Ectodermal cell (in vitro differentiated cells): ENCODE results near the gene KCNIP4.

Experiments used
- H3K27ac ChIP-seq: 2 replicates; pipeline ENCODE4 v1.7.0; 2013; ENCODE audit warnings: mild to moderate bottlenecking, low read depth, low read length; ENCODE audit not compliant: insufficient read depth, poor library complexity, severe bottlenecking
- H3K27me3 ChIP-seq: 2 replicates; pipeline ENCODE4 v1.7.0; 2013; ENCODE audit warnings: mild to moderate bottlenecking, low read length; ENCODE audit not compliant: insufficient read depth, control insufficient read depth, poor library complexity, severe bottlenecking
- H3K36me3 ChIP-seq: one replicate; pipeline ENCODE4 v1.7.0; 2013; ENCODE audit warnings: low read length; ENCODE audit not compliant: control insufficient read depth, insufficient read depth
- H3K4me1 ChIP-seq: one replicate; pipeline ENCODE4 v1.7.0; 2013; ENCODE audit warnings: low read length; ENCODE audit not compliant: control insufficient read depth, insufficient read depth
- H3K4me3 ChIP-seq: 2 replicates; pipeline ENCODE4 v1.7.0; 2013; ENCODE audit warnings: low read depth, low read length, control low read depth; ENCODE audit not compliant: insufficient read depth
- H3K9me3 ChIP-seq: 2 replicates; pipeline ENCODE4 v1.7.0; 2013; ENCODE audit warnings: mild to moderate bottlenecking, low read length, moderate library complexity; ENCODE audit not compliant: control insufficient read depth
- WGBS, 2 experiments: methylation state at CpG; one replicate each; pipeline ENCODE4 v1.1.7; 2013; ENCODE audit warnings: missing lambda C conversion rate in 2 of 2; 5-methylcytosine and 5-hydroxymethylcytosine counted together

KCNIP4 gene

GRCh38 chr4:20997886-20998285, 950.7 kb downstream of the KCNIP4 start:
- Histone ChIP-seq H3K9me3 (no peaks in the 10 kb centered on the region), H3K27ac (no peak overlapping the region), H3K36me3 (no peaks in the 10 kb centered on the region), H3K4me1 (no peaks in the 10 kb centered on the region), H3K27me3 (no peaks in the 10 kb centered on the region), H3K4me3 (no peak overlapping the region)
- 88 to 89% methylated on average over 3 of the region's 3 CpGs for WGBS, 2 experiments

DNA sequence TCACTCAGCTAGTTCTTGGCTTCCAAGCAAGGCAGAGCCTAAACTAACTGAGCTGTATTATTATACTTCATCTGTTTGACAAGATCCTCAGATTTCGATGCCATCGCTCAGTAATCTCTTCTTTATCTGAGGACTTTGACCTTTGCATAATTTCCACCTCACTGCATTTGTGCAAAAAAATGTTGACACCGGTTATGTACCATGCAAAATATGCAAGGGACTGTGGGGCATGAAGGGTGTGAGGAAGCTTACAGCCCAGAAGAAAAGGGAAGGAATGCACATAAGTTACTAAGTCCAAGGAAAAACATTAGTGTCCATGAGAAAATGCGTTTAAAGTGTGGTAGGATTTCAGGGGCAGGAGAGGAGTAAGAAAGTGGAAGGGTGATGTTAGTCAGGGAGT, 953.0 kb downstream of the KCNIP4 start:
- no peaks in the 10 kb centered on the region for H3K27me3 ChIP-seq
- no peaks in the 10 kb centered on the region for H3K36me3 ChIP-seq
- H3K9me3 ChIP-seq = no peaks in the 10 kb centered on the region
- H3K4me1 ChIP-seq = no peaks in the 10 kb centered on the region
- H3K27ac ChIP-seq = no peak overlapping the region
- WGBS, 2 experiments = 79 to 80% methylated on average over 4 of the region's 4 CpGs
- no peak overlapping the region for H3K4me3 ChIP-seq

DNA sequence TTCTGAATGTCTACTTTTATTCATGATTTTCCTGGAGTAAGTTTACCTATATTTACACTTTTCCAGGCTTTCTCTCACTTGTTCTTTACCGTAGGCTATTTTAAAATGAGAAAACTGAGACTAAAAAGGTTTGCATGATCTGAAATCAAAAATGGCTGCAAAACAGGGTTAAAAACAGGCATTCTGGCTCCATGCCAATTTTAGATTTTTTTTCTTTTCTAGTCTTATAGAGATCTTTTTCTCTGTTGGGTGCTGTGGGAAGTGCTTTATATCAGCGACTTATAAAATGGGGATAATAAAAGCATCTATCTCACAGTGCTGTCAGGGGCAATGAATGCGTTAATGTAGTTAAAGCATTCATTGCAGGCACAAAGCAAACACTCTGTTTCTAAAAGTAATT, 953.6 kb downstream of the KCNIP4 start:
- no peaks in the 10 kb centered on the region for H3K4me1 ChIP-seq
- no peaks in the 10 kb centered on the region for H3K9me3 ChIP-seq
- H3K36me3 ChIP-seq = no peaks in the 10 kb centered on the region
- WGBS, 2 experiments = 96 to 100% methylated on average over 2 to 3 of the region's 3 CpGs
- no peak overlapping the region for H3K27ac ChIP-seq
- H3K4me3 ChIP-seq = no peak overlapping the region
- H3K27me3 ChIP-seq = no peaks in the 10 kb centered on the region

- Histone ChIP-seq H3K4me1 (no peaks in the 10 kb centered on the region), H3K9me3 (no peaks in the 10 kb centered on the region), H3K36me3 (no peaks in the 10 kb centered on the region), H3K27me3 (no peaks in the 10 kb centered on the region), H3K4me3 (no peak overlapping the region), H3K27ac (no peak overlapping the region)
- 94 to 96% methylated on average over 3 of the region's 3 CpGs for WGBS, 2 experiments
Observed at GRCh38 chr4:20992002-20992401, 956.6 kb downstream of the KCNIP4 start.

- 77 to 83% methylated on average over 1 to 2 of the region's 2 CpGs for WGBS, 2 experiments
- Histone ChIP-seq H3K27ac (no peak overlapping the region), H3K4me1 (peaks cover 3% of the 10 kb centered on the region), H3K27me3 (peaks cover 17% of the 10 kb centered on the region), H3K9me3 (no peaks in the 10 kb centered on the region), H3K36me3 (no peaks in the 10 kb centered on the region), H3K4me3 (no peak overlapping the region)
Observed at GRCh38 chr4:20987191-20987590, 961.4 kb downstream of the KCNIP4 start.

DNA sequence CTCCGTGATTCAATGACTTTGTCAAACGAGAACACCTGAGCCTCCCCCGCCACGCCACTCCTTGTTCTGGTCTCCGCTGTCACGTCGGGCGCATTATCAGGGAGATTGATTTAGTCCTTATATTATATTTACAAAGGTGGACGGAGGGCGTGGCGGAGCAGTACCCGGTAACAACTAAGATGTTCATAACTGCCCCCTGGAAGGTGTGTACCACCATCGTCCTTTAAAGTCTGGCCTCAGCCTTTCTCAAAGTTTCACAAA, 964.1 kb downstream of the KCNIP4 start:
- H3K4me1 ChIP-seq = peaks cover 3% of the 10 kb centered on the region
- peaks cover 17% of the 10 kb centered on the region for H3K27me3 ChIP-seq
- no peaks in the 10 kb centered on the region for H3K36me3 ChIP-seq
- H3K4me3 ChIP-seq = peak overlapping the region; percentile 39
- WGBS, 2 experiments = 84 to 86% methylated on average over 13 of the region's 13 CpGs
- no peak overlapping the region for H3K27ac ChIP-seq
- no peaks in the 10 kb centered on the region for H3K9me3 ChIP-seq

DNA sequence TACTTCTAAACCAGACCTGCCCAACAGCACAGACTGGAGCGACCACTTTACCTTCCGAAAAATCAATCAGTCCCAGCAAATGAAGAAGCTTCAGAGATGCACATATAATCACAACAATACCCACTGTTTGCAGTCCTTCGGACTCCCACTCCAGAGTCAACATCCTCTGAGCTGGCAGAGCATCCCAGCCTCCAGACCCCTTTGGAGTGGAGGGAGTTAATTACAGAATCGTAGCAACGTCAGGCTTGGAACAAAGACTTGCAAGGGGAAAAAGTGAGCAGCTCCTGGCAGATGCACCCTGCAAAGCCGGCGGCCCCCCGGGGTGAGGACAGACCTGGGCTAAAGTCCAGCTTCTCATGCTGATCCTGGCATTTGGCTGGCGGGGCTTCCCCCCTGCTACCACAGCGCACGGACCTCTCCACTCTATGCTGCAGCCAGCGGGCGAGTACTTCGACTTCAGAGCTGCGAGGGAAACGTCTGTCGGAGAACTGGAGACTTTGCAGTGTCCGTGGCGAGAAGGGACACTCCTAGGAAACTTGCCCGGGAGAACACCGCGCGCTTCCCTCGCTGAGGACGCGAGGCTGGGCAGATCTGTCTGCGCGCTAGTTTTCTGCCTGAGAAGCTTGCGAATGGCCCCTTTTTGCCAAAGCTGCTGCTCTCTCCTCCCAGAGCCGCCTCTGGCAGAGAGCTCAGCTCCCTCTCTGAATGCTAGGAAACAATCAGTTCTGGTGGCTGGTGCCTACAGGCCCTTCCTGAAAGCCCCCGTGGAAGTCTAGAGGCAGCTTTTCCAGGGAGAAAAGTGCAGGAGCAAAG, 964.6 kb downstream of the KCNIP4 start:
- H3K27me3 ChIP-seq = peaks cover 17% of the 10 kb centered on the region
- no peaks in the 10 kb centered on the region for H3K9me3 ChIP-seq
- H3K4me3 ChIP-seq = peak overlapping the region; percentile 39
- peaks cover 3% of the 10 kb centered on the region for H3K4me1 ChIP-seq
- no peaks in the 10 kb centered on the region for H3K36me3 ChIP-seq
- WGBS, 2 experiments = 8 to 10% methylated on average over 31 of the region's 31 CpGs
- H3K27ac ChIP-seq = no peak overlapping the region

- Histone ChIP-seq H3K9me3 (no peaks in the 10 kb centered on the region), H3K4me3 (no peak overlapping the region), H3K4me1 (peaks cover 3% of the 10 kb centered on the region), H3K27ac (no peak overlapping the region), H3K36me3 (no peaks in the 10 kb centered on the region), H3K27me3 (peaks cover 17% of the 10 kb centered on the region)
- 90 to 100% methylated on average over 1 to 2 of the region's 3 CpGs for WGBS, 2 experiments
Observed at GRCh38 chr4:20982544-20982943, 966.0 kb downstream of the KCNIP4 start.

GRCh38 chr4:20960291-20960690, 988.3 kb downstream of the KCNIP4 start:
- Histone ChIP-seq H3K27ac (no peak overlapping the region), H3K9me3 (no peaks in the 10 kb centered on the region), H3K4me3 (no peak overlapping the region), H3K4me1 (no peaks in the 10 kb centered on the region), H3K27me3 (no peaks in the 10 kb centered on the region), H3K36me3 (no peaks in the 10 kb centered on the region)
- WGBS, 2 experiments = 67 to 70% methylated on average over 6 of the region's 6 CpGs

DNA sequence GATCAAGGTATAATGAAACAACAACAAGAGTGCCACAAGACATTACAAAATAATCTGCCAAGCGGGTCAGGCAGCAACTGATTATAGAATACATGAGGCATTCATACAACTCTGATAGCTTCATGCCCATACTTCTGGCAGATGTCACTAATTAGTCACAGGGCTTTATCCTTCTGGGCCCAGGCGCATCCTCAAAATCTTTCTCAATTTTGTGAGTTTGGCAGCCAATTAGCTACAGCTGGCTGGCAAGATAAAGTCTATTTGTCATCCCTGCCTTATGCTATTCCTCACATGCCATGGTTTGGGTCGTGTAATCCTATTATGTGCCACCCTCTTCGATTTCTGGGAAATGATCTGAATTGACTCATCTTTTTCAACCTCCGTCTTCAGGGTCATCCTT, 994.0 kb downstream of the KCNIP4 start:
- Histone ChIP-seq H3K27me3 (no peaks in the 10 kb centered on the region), H3K27ac (no peak overlapping the region), H3K4me1 (no peaks in the 10 kb centered on the region), H3K9me3 (no peaks in the 10 kb centered on the region), H3K36me3 (no peaks in the 10 kb centered on the region), H3K4me3 (no peak overlapping the region)
- 90 to 95% methylated on average over 5 of the region's 5 CpGs for WGBS, 2 experiments

GRCh38 chr4:20944961-20945360, 1003.6 kb downstream of the KCNIP4 start:
- H3K9me3 ChIP-seq = no peaks in the 10 kb centered on the region
- H3K27me3 ChIP-seq = no peaks in the 10 kb centered on the region

More at GRCh38 chr4:20944961-20945360, 1003.6 kb downstream of the KCNIP4 start:
- Histone ChIP-seq H3K36me3 (no peaks in the 10 kb centered on the region), H3K27ac (no peak overlapping the region), H3K4me3 (no peak overlapping the region), H3K4me1 (no peaks in the 10 kb centered on the region)
